GM12873 (cell line): Measurements from ENCODE around the gene EIF6.

Experiments
- CTCF ChIP-seq: IDR thresholded peaks from 2 replicates; pipeline ENCODE4 v1.5.1; 2012; ENCODE audit warnings: low read depth, mild to moderate bottlenecking, moderate library complexity, low read length, control low read depth; ENCODE audit not compliant: insufficient read depth; ENCODE audit errors: missing control alignments

The EIF6 gene

GRCh38 chr20:35297740-35298139 is 13.2 kb upstream of the EIF6 start:
- TF ChIP-seq CTCF: no peak

- TF ChIP-seq CTCF: no peak
Measured at GRCh38 chr20:35297155-35297554, 12.6 kb upstream of the EIF6 start.

GRCh38 chr20:35296101-35296554 is 11.6 kb upstream of the EIF6 start:
- TF ChIP-seq CTCF: no peak

- TF ChIP-seq CTCF: no peak
Measured at GRCh38 chr20:35295674-35296073, 11.1 kb upstream of the EIF6 start.

- TF ChIP-seq CTCF: no peak
Measured at GRCh38 chr20:35295058-35295457, 10.5 kb upstream of the EIF6 start.

GRCh38 chr20:35294293-35294685 is 9.7 kb upstream of the EIF6 start:
- TF ChIP-seq CTCF: no peak

- no peak for TF ChIP-seq CTCF
Measured at GRCh38 chr20:35293303-35294292, 9.0 kb upstream of the EIF6 start.
